Jurkat, Clone E6-1 (cell line): ENCODE results near the gene FGF10.

Source experiments
- DNase-seq: peaks from one replicate; pipeline ENCODE4 v3.0.0-alpha.2; 2011; ENCODE audit warnings: low read depth, low spot score
- H3K4me3 ChIP-seq: 2 replicates; pipeline ENCODE4 v1.5.1; 2011; ENCODE audit warnings: mild to moderate bottlenecking, low read length, control low read depth, moderate library complexity

FGF10 gene

GRCh38 chr5:44275329-44275728 lies 113.9 kb downstream of the FGF10 start:
- no peak for DNase-seq
- no peak overlapping the region for H3K4me3 ChIP-seq

- no peak for DNase-seq
- no peak overlapping the region for H3K4me3 ChIP-seq
These were observed 121.3 kb downstream of the FGF10 start for GRCh38 chr5:44267909-44268308.

DNA sequence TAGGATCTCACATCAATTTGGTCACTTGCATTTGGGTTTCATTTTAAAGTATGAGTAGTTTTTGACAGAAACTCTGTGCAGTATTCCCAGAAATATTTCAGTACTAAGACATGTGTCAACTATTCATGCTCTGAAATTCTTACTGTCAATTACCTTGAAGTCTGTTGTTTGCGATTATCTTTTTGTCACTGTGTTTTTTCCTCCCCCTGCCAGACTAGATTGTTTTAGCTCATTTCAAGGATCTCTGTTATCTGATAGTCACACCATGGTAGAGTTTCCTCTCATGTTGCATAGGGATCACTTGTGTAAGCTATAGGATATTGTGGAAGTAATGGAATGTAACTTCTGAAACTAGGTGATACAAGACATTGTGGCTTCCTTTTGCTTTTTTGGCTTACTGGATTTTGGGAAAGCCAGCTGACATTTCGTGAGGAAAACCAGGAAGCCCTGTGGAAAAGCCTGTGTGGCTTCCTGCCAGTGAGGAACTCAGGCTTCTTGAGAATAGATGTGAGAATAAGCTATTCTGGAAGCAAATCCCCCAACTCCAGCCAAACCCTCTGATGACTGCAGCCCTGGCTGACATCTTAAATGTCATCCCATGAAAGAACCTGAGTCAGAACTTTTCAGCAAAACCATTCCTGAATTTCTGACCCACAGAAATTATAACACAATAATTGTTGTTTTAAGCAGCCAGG lies 122.2 kb downstream of the FGF10 start:
- no peak for DNase-seq
- no peak overlapping the region for H3K4me3 ChIP-seq

- no peak for DNase-seq
- H3K4me3 ChIP-seq, result no peak overlapping the region
These were observed 123.5 kb downstream of the FGF10 start for GRCh38 chr5:44265713-44266112.

DNA sequence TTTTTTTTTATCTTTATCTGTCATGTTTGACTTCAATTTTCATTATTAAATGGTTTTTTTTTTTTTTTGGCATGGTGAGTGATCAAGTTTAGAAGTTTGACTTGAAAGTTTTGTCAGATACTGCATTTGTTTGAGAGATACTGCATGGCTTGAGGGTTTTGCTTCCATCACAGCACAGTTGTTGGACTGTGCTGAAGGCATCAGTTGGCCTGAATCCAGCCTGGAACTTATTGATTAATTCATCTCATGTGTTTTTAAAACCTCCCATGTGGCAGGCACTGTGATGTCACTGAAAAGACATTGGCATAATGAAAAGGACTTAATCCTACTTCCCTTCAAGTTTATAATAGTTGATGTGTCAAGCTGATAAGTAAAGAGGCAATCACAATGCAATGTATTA lies 128.4 kb downstream of the FGF10 start:
- H3K4me3 ChIP-seq, result no peak overlapping the region
- DNase-seq, result no peak

- H3K4me3 ChIP-seq, result no peak overlapping the region
- no peak for DNase-seq
These were observed 131.4 kb downstream of the FGF10 start for GRCh38 chr5:44257653-44258365.

GRCh38 chr5:44257221-44257620 lies 132.0 kb downstream of the FGF10 start:
- H3K4me3 ChIP-seq, result no peak overlapping the region
- DNase-seq, result no peak
